Gastroesophageal sphincter (tissue), 4 donors: ENCODE data around the gene SCGB1D1. TPM values are rescaled to one million over a fixed set of nuclear protein-coding genes. Genes with fewer than 3 reads are reported as not detected.
"Not testable (repeated sequence)": the region's sequence is repeated elsewhere in the genome, so short reads cannot be mapped to it uniquely, and the experiment has no call there.

ENCODE experiments used
- ATAC-seq: fragments of 150-250 bp; one replicate; pipeline ENCODE4 v1.9.1; 2016; ENCODE audit warnings: mild to moderate bottlenecking, moderate library complexity
- H3K27ac ChIP-seq, 4 donors: fragments of 200-600 bp; sonication (generic) in 3 of 4; 1 replicate in 3 of 4; 2 replicates in 1 of 4; pipeline ENCODE4 v1.5.1; 2016 to 2019
- H3K27me3 ChIP-seq: fragments of 200-600 bp; sonication (generic); one replicate; pipeline ENCODE4 v1.5.1; 2019
- H3K36me3 ChIP-seq, 2 donors: fragments of 200-600 bp; sonication (generic); one replicate each; pipeline ENCODE4 v1.5.1; 2019; ENCODE audit warnings: control low read depth in 1 of 2
- H3K4me1 ChIP-seq, 3 donors: fragments of 200-600 bp; sonication (generic); 1 replicate in 2 of 3; 2 replicates in 1 of 3; pipeline ENCODE4 v1.5.1; 2016 to 2019; ENCODE audit warnings: control low read depth in 2 of 3
- H3K4me3 ChIP-seq, 2 donors: fragments of 200-600 bp; sonication (generic); one replicate each; pipeline ENCODE4 v1.5.1; 2019; ENCODE audit warnings: mild to moderate bottlenecking in 1 of 2, moderate library complexity in 1 of 2
- H3K9me3 ChIP-seq, 3 donors: fragments of 200-600 bp; sonication (generic); one replicate each; pipeline ENCODE4 v1.5.1; 2017 to 2019; ENCODE audit warnings: control low read depth in 2 of 3
- EP300 ChIP-seq: sonication (generic); formaldehyde crosslinking; IDR thresholded peaks from one replicate; pipeline ENCODE4 v1.6.1; 2017; ENCODE audit warnings: antibody characterized with exemption, mild to moderate bottlenecking
- POLR2A ChIP-seq, 2 donors: fragments of 450-650 bp; IDR thresholded peaks; one replicate each; pipeline ENCODE4 v1.6.1; 2017; ENCODE audit warnings: antibody characterized with exemption in 2 of 2, mild to moderate bottlenecking in 2 of 2, moderate library complexity in 1 of 2
- POLR2AphosphoS5 ChIP-seq: sonication (generic); formaldehyde crosslinking; IDR thresholded peaks from one replicate; pipeline ENCODE4 v1.6.1; 2017; ENCODE audit warnings: antibody characterized with exemption
- WGBS, 2 donors: methylation state at CpG; one replicate each; pipeline ENCODE4 v1.1.5; 2018; ENCODE audit warnings: low coverage in 1 of 2; 5-methylcytosine and 5-hydroxymethylcytosine counted together
- total RNA-seq, 4 donors: library from RNA; depleted of rRNA; stranded (reverse); fragments of >200 nt; gene quantifications; one replicate each; pipeline ENCODE4 v1.1.0, GENCODE V29; 2016
- TF ChIP-seq, protein P1 (sequence below), 4 experiments: fragments of 200-600 bp in 2 of 4; fragments of 450-650 bp in 2 of 4; sonication (generic) in 1 of 4; IDR thresholded peaks; one replicate each; pipeline ENCODE4 v1.5.1; 2017 to 2019; ENCODE audit warnings: antibody characterized with exemption in 4 of 4, mild to moderate bottlenecking in 2 of 4, moderate library complexity in 2 of 4

SCGB1D1 gene
- total RNA-seq, 4 donors from 2014 or later, result not detected

DNA sequence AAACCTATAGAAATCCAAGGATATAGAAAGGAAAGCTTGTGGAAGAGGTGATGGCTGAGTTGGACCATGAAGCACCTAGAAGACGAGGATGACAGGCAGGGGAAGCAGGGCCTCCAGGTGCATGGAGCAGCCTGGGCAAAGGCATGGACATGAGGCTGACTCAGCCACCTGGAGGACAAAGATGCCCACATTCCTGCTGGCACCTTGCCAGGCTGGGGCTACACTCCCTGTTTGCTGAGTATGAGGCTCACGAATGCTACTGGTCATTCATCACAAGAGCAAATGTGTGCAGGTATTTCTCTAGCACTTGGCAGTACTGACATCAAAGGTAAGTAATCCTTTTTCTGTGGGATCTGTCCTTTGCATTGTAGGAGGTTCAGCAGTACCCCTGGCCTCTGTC is 11.4 kb downstream of the SCGB1D1 start:
- H3K27me3 ChIP-seq, result peaks cover 20% of the 10 kb centered on the region
- no peak for ATAC-seq
- H3K36me3 ChIP-seq, result no peaks in the 10 kb centered on the region
- H3K9me3 ChIP-seq, result no peaks in the 10 kb centered on the region
- H3K4me3 ChIP-seq, result no peak overlapping the region
- whole genome bisulfite sequencing, 2 donors, result 61 to 64% methylated on average over 2 of the region's 2 CpGs
- TF ChIP-seq, protein P1, sequence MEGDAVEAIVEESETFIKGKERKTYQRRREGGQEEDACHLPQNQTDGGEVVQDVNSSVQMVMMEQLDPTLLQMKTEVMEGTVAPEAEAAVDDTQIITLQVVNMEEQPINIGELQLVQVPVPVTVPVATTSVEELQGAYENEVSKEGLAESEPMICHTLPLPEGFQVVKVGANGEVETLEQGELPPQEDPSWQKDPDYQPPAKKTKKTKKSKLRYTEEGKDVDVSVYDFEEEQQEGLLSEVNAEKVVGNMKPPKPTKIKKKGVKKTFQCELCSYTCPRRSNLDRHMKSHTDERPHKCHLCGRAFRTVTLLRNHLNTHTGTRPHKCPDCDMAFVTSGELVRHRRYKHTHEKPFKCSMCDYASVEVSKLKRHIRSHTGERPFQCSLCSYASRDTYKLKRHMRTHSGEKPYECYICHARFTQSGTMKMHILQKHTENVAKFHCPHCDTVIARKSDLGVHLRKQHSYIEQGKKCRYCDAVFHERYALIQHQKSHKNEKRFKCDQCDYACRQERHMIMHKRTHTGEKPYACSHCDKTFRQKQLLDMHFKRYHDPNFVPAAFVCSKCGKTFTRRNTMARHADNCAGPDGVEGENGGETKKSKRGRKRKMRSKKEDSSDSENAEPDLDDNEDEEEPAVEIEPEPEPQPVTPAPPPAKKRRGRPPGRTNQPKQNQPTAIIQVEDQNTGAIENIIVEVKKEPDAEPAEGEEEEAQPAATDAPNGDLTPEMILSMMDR (IDR thresholded peaks at IDR 0.05), result no peak
- TF ChIP-seq POLR2A (IDR thresholded peaks at IDR 0.05) (no peak), POLR2AphosphoS5 (no peak), EP300 (no peak)
- H3K27ac ChIP-seq, result no peak overlapping the region
- no peaks in the 10 kb centered on the region for H3K4me1 ChIP-seq

DNA sequence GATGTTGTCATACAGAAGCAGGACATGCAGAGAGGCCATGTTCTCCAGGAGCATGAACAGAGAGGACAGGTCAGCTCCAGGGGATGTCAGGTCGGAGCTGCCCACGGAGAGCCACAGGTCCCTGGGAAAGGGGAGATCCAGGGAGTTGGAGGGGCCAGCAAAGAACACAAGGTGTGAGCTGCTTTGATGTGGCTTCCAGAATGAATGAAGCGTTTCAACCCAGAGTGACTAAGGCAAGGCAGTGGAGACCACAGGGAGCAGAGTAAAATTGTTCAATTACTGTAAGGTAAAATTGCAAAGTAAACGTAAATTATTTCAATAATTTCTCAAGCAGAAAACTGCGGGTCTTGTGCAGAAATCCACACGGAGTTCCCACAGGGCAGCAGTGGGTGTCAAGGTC is 12.9 kb downstream of the SCGB1D1 start:
- Histone ChIP-seq H3K27ac (no peak overlapping the region), H3K9me3 (no peaks in the 10 kb centered on the region), H3K36me3 (no peaks in the 10 kb centered on the region), H3K4me3 (no peak overlapping the region), H3K4me1 (no peaks in the 10 kb centered on the region), H3K27me3 (peaks cover 14% of the 10 kb centered on the region)
- 69 to 80% methylated on average over 3 to 6 of the region's 6 CpGs for WGBS, 2 donors
- ATAC-seq, result no peak
- TF ChIP-seq EP300 (no peak), POLR2AphosphoS5 (no peak), POLR2A (IDR thresholded peaks at IDR 0.05) (no peak)
- TF ChIP-seq, protein P1 (IDR thresholded peaks at IDR 0.05), result no peak

DNA sequence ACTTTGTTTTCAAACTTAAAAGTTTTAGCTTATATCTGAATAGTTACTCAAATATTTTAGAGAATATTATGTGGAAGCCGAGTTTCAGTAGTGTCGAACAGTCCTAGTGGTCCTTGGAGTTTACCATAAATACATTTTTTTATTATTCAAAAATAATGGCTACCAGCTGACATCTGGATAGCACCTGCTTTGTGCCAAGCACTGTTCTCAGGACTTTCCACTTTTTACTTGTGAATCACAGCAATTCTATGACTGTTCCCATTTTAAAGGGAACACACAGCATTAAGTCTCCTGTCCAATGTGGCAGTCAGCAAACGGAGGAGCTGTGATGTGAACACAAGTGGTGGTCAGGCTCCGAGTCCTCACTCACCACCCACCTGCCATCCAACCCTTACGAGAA is 14.4 kb downstream of the SCGB1D1 start:
- Histone ChIP-seq H3K9me3 (no peaks in the 10 kb centered on the region), H3K4me3 (no peak overlapping the region), H3K27ac (no peak overlapping the region), H3K36me3 (no peaks in the 10 kb centered on the region), H3K27me3 (peaks cover 5% of the 10 kb centered on the region), H3K4me1 (no peaks in the 10 kb centered on the region)
- ATAC-seq, result no peak
- 80 to 92% methylated on average over 2 to 4 of the region's 5 CpGs for WGBS, 2 donors
- TF ChIP-seq POLR2AphosphoS5 (no peak), POLR2A (IDR thresholded peaks at IDR 0.05) (no peak), EP300 (no peak)
- TF ChIP-seq, protein P1 (IDR thresholded peaks at IDR 0.05), result no peak

DNA sequence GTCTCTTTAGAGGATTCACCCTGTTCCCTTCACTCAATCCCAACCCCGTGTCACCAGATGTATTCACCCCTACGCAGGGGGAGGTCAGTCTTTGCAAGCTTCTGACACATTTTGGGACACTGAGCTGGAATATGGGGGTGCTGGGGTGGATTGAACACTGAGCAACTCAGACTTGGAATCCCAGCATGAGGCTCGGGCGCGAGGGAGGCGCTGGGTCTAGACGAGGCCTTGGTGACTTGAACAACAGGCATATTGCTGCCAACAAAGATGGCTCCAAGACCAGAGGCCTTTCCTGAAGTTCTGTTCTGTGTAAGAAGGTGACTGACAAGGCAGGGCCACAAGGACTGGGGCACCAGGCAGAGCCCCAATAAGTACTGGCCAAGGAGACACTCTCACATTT is 15.4 kb downstream of the SCGB1D1 start:
- Histone ChIP-seq H3K27ac (no peak overlapping the region), H3K36me3 (no peaks in the 10 kb centered on the region), H3K27me3 (peaks cover 5% of the 10 kb centered on the region), H3K4me3 (no peak overlapping the region), H3K4me1 (no peaks in the 10 kb centered on the region), H3K9me3 (no peaks in the 10 kb centered on the region)
- TF ChIP-seq EP300, result no peak
- 100% methylated on average over 1 of the region's 7 CpGs; no CpG with 5 or more reads in 1 of the 2 donors for WGBS, 2 donors
- no peak for ATAC-seq

DNA sequence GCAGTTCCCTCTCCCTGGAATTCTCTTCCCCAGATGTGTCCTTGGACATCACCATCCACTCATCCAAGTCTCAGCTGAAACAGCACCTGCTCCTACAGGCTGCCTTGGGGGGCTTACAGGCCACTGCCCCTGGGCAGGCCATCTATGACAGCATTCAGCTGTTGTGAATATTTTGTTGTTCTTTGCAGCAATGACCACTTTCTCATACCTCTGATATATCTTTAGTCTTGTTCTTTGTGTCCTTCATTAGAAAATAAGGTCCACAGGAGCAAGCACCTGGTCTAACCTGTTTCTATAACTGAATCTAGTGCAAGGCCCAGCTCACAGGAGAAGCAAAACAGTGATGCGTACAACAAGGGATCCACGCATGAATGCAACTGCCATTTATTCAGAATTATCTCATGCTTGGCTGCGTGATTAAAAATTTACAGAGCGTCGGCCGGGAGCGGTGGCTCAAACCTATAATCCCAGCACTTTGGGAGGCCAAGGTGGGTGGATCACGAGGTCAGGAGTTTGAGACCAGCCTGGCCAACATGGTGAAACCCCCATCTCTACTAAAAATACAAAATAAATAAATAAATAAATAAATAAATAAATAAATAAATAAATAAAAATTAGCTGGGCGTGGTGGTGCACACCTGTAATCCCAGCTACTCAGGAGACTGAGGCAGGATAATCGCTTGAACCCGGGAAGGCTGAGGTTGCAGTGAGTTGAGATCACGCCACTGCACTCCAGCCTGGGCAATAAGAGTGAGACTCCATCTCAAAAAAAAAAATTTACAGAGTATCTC is 16.5 kb downstream of the SCGB1D1 start:
- not testable (repeated sequence) for H3K4me1 ChIP-seq, H3K4me3 ChIP-seq, H3K36me3 ChIP-seq, ATAC-seq, H3K27ac ChIP-seq, H3K9me3 ChIP-seq
- WGBS, 2 donors, result 88 to 100% methylated on average over 1 to 12 of the region's 12 CpGs
- peaks cover 12% of the 10 kb centered on the region for H3K27me3 ChIP-seq

DNA sequence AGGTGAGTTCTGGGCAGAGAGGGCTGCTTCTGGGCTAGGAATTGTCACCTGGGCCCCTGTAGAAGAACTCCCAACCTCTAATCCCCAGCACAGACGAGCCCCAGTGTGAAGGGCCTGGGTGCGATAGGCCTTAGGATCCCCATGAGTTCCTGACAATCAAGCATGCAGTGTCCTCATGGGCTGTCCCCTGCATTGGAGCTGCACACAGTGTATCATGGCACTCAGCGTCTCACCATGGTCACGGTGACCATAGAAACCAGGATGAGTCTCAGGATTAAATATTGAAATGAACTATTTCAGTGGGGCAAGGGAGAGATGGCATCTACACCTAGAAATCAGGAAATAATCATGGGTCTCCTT is 18.7 kb downstream of the SCGB1D1 start:
- Histone ChIP-seq H3K4me3 (no peak overlapping the region), H3K9me3 (no peaks in the 10 kb centered on the region), H3K27me3 (peaks cover 12% of the 10 kb centered on the region), H3K27ac (no peak overlapping the region), H3K36me3 (no peaks in the 10 kb centered on the region), H3K4me1 (no peaks in the 10 kb centered on the region)
- ATAC-seq, result no peak
- TF ChIP-seq POLR2AphosphoS5 (no peak), EP300 (no peak), POLR2A (IDR thresholded peaks at IDR 0.05) (no peak)
- TF ChIP-seq, protein P1 (IDR thresholded peaks at IDR 0.05), result no peak
- WGBS, 2 donors, result 80% methylated on average over 1 of the region's 4 CpGs; no CpG with 5 or more reads in 1 of the 2 donors
